Measurements from ENCODE around the gene SCRN2.
A peak's percentile ranks its signal among the peaks of the same experiment; 100 is the strongest.

The SCRN2 gene

GRCh38 chr17:47810200-47810821, 30.8 kb downstream of the SCRN2 start:
- in situ Hi-C loops (cut with HindIII; ENCODE audit: low pct_ligation_motif_present, low sequenced_read_pairs): no loop called here
- H3K4me3 ChIP-seq (ENCODE audit: low read depth, low read length): no peak overlapping the region
- peak; percentile 94 for DNase-seq
- no peaks in the 10 kb centered on the region for H3K27me3 ChIP-seq (replicated peaks)
- TF ChIP-seq, protein P1, sequence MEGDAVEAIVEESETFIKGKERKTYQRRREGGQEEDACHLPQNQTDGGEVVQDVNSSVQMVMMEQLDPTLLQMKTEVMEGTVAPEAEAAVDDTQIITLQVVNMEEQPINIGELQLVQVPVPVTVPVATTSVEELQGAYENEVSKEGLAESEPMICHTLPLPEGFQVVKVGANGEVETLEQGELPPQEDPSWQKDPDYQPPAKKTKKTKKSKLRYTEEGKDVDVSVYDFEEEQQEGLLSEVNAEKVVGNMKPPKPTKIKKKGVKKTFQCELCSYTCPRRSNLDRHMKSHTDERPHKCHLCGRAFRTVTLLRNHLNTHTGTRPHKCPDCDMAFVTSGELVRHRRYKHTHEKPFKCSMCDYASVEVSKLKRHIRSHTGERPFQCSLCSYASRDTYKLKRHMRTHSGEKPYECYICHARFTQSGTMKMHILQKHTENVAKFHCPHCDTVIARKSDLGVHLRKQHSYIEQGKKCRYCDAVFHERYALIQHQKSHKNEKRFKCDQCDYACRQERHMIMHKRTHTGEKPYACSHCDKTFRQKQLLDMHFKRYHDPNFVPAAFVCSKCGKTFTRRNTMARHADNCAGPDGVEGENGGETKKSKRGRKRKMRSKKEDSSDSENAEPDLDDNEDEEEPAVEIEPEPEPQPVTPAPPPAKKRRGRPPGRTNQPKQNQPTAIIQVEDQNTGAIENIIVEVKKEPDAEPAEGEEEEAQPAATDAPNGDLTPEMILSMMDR (IDR thresholded peaks at IDR 0.05; ENCODE audit: low read depth, low read length, missing control alignments): no peak
- peaks cover 28% of the 10 kb centered on the region for H3K36me3 ChIP-seq (replicated peaks)
- peak overlapping the region; percentile 3 for H3K27ac ChIP-seq

DNA sequence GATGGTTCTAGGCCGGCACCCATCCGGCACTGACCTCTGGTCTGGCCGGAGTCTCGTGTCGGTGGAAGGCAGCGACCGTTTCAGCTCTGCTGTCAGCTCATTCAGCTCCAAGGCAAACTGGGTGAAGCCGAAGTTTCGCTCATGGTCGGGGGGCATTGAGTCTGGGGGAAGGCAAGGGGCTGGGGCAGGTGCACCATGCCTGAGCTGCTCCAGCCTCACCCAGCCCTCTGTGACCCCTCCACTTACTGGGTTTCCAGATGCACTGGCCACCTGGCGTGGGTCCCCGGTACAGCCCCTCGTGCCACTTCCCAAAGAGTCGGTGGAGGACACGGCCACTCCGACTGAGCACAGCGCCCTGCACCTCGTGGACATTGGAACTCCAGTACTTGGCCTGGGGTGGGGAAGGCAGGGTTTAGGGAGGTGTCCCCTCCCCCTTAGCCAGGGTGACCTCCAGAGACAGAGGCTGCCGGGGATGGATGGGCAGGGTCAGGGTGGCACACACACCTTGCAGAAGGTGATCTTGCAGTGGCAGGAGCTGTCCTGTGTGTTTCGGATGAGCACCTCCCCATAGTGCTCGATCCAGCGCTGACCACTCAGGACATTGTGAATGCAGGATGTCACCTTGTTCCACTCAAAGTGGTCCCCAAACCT, 32.1 kb downstream of the SCRN2 start:
- H3K36me3 ChIP-seq (replicated peaks): peaks cover 23% of the 10 kb centered on the region
- H3K4me3 ChIP-seq (ENCODE audit: low read depth, low read length): no peak overlapping the region
- DNase-seq: no peak
- no peak overlapping the region for H3K27ac ChIP-seq
- peaks cover 3% of the 10 kb centered on the region for H3K27me3 ChIP-seq (replicated peaks)
- TF ChIP-seq, protein P1 (IDR thresholded peaks at IDR 0.05; ENCODE audit: low read depth, low read length, missing control alignments): no peak
- in situ Hi-C loops (cut with HindIII; ENCODE audit: low pct_ligation_motif_present, low sequenced_read_pairs): no loop called here

DNA sequence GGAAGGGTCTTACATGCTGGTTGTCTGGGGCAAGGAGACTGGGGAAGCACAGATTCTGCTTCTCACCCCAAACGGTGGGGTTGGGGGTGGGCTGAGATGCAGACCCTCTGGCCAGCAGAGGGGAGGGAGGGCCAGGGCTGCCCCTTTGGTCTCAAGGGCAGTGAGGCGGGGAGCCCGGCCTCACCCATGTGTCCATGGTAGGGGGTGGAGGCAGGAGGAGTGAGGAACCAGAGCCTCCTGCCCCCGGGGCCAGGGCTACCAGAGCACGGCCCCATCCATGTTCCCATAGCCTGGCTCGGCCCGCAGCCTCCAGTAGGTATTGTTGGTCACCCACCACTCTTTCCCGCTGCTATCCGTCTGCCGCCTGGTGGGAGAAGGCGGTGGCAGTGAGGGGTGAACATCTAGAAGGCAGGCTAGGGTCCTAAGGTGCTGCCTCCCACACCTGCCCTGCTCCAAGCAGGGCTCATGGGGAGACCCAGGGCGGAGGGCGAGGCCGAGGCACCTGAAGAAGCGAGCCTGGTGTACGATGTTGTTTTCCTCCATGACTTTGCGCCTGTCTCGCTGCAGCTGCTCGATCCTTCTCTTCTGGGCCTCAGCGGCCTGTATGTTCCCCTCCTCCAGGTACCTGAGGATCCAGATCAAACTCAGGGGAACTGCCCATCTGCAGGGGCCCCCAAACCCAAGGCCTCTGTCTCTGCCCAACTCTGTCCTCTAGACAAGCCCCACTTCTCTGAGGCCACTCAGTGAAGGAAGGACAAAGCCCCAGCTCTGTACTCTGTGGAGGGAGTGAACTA, 32.8 kb downstream of the SCRN2 start:
- Histone ChIP-seq H3K27ac (no peak overlapping the region), H3K4me3 (ENCODE audit: low read depth, low read length) (no peak overlapping the region), H3K27me3 (replicated peaks) (peaks cover 9% of the 10 kb centered on the region), H3K36me3 (replicated peaks) (peaks cover 23% of the 10 kb centered on the region)
- in situ Hi-C loops (cut with HindIII; ENCODE audit: low pct_ligation_motif_present, low sequenced_read_pairs): no loop called here
- no peak for DNase-seq
- TF ChIP-seq, protein P1 (IDR thresholded peaks at IDR 0.05; ENCODE audit: low read depth, low read length, missing control alignments): no peak

- H3K4me3 ChIP-seq (ENCODE audit: low read depth, low read length): no peak overlapping the region
- H3K36me3 ChIP-seq (replicated peaks): peaks cover 23% of the 10 kb centered on the region
- TF ChIP-seq, protein P1 (IDR thresholded peaks at IDR 0.05; ENCODE audit: low read depth, low read length, missing control alignments): no peak
- DNase-seq: no peak
- in situ Hi-C loops (cut with HindIII; ENCODE audit: low pct_ligation_motif_present, low sequenced_read_pairs): no loop called here
- no peak overlapping the region for H3K27ac ChIP-seq
- peaks cover 9% of the 10 kb centered on the region for H3K27me3 ChIP-seq (replicated peaks)
These were observed 33.7 kb downstream of the SCRN2 start for GRCh38 chr17:47807421-47807820.

- no peak for DNase-seq
- in situ Hi-C loops (cut with HindIII; ENCODE audit: low pct_ligation_motif_present, low sequenced_read_pairs): no loop called here
- H3K27me3 ChIP-seq (replicated peaks): peaks cover 9% of the 10 kb centered on the region
- peaks cover 23% of the 10 kb centered on the region for H3K36me3 ChIP-seq (replicated peaks)
- H3K4me3 ChIP-seq (ENCODE audit: low read depth, low read length): no peak overlapping the region
- TF ChIP-seq, protein P1 (IDR thresholded peaks at IDR 0.05; ENCODE audit: low read depth, low read length, missing control alignments): no peak
- H3K27ac ChIP-seq: no peak overlapping the region
These were observed 34.2 kb downstream of the SCRN2 start for GRCh38 chr17:47806913-47807255.

All from brain microvascular endothelial cell (primary cell).